ENCODE results near the gene CAPZB.
"Not testable (repeated sequence)": the region's sequence is repeated elsewhere in the genome, so short reads cannot be mapped to it uniquely, and the experiment has no call there.

Gene CAPZB

DNA sequence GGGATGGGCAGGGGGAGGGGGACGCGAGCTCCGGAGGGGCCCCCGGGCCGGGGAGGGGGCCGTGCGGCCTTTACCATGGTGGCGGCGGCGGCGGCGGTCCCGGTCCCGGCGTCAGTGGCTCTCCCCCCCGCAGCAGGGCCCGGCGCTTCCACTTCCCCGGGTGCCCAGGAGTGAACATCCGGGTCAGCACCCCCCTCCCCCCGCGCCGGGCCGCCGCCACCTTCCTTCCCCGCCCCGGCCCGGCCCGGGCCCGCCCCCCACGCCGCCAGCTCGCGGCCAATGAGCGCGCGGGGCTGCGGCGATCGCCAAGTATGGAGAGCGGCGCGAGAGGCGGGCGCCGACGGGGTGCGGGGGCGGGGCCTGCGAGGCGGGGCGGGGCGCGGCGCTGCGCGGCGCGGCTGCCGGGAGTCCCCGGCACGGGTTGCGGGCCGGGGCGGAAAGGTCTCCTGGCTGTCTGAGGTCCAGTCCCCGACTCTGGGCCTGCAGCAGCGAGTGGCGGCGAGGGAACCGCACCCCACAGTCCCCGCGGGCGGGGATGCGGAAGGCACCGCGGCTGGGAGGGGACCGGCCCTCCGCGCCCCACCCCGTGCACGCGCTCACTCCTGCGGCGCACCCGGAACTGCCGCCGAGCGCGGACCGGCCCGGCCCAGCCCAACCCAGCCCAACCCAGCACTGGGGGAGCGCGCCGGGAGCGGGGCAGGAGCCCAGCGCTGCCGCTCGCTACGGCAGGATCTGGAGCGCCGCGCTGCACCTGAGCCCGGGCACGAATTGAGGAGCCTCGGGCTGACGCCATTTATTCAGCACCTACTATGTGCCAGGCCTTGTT, at the start of gene CAPZB:
Gene CAPZB (minus strand): TSS at position 178 of the 826 bp plus-strand sequence. CDS start 101 bp downstream, at position 77.
- peak; percentile 95 for DNase-seq

DNA sequence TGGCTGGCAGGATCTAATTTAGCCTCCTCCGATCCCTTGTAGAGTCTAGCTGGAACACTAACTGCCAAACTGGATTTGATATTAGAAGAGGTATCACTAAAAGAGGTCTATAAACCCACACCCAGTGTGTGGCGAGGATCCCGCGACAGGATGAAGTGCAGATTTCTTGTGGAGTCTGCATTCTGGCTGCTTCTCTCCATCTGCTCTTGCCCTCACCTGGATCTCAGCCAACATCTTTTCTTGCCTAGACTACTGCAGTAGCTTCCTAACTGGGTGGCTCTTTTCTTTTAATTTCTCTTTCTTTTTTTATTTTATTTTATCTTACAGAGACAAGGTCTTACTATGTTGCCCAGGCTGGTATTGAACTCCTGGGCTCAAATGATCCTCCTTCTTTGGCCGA, 48.9 kb upstream of the CAPZB start:
- no peak for DNase-seq

DNA sequence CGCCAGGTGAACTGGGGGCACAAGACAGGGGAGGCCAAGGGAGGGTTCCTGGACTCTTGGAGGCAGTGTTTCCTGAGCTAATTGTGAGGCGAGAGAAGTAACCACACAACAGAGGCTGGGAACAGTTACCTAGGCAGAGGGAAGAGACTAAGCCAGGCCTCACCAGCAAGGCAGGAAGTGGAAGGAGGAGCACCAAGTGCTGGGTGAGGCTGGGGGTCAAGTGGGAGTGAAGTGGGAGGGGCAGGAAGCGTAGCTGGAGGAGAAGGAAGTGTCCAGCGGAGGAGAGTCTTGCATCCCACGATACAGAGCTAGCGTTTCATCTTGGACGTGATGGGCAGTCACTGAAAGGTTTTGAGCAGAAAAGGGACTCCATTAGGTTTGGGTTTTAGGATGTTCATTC, 48.3 kb upstream of the CAPZB start:
- peak; percentile 50 for DNase-seq

DNA sequence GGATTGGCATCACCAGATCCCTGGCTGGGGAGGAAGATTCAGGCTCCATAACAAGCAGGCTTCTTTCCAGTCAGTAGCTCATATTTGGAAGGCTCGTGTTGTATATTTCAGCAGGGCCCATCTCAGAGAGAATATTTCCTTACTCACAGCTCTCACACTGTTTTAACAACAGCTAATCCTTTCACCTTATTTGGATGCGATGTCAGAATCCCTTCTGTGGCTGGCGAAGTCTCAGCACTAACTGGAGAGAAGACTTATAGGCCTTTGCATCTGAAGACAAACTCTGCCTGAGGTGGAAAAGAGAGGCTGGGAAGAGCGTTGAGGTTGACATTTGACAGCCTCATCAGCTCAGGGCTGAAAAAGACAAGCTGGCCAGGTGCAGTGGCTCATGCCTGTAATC, 47.2 kb upstream of the CAPZB start:
- no peak for DNase-seq

DNA sequence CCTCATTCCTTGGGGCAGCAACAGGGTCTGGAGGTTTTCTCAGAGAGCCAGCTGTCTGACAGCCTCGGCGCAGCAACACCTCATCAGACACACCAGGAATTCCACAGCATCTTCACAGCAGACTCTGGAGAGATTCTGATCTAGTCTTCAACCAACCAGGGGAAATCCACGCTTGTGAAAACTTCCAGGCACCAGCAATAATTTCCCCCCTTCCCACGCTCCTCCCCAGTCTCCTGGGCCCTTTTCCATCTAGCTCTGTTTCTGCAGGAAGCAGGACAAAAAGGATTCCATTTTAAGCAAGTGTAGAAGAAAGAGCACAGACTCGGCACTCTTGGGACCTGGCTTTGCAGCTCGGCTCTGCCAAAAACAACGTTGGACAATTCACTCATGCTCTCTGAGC, 44.3 kb upstream of the CAPZB start:
- no peak for DNase-seq

DNA sequence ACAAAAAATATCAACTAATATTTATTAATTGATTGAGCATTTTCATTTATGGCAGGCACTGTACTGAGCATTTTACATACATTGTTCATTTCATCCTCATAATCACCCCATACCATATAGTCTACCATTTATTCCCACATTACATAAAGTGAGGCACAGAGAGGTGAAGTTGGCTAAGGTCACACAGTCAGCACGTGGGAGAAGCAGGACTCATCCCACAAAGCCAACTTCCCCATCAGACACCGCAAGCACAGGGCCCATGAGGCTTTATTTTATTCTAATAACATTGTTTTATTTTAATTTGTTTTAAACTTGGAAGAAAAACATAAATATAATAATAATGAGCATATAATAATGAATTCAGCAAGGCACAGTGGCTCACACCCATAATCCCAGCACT, 43.1 kb upstream of the CAPZB start:
- DNase-seq = peak; percentile 40

DNA sequence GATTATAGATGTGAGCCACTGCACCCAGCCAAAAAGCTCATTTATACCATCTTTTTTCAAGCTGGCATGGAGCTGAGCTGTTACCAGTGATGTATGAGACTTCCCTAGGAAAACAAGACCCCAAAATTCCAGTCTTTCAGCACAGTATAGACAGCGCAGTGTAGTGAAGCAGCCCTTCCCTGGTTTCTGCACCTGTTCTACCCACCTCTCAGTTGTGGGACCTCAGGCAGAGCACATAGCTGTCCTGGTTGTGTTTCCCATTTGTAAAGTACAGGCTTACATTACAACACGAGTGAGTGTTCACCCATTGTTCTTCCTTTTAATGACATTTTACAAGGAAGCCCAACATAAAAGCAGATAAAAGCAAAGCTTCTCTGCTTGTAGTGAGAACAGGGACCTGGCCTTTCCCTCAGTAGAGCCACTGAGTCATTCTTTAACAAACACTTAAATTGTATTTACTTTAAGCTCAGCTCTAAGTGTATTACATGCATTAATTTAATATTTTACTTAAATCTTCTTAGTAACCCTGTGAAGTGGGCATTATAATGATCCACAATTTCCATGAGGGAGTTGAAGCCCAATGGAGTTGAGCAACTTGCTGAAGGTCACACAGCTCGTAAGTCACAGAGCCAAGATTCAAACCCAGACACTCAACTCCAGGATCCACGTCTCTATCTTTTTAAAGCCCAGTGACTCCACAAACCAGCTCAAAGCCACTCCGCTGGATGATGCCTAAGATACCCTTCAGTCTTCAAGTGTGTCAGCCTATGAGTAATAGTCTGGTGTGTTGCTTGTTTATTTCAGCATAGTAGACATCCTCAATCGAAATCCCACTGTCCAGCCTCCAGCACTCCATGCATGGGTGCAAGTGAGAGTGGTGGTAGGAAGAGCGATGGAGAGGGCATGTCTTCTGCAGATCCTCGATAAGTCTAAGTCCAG, 40.5 kb upstream of the CAPZB start:
- DNase-seq = peak; percentile 40

DNA sequence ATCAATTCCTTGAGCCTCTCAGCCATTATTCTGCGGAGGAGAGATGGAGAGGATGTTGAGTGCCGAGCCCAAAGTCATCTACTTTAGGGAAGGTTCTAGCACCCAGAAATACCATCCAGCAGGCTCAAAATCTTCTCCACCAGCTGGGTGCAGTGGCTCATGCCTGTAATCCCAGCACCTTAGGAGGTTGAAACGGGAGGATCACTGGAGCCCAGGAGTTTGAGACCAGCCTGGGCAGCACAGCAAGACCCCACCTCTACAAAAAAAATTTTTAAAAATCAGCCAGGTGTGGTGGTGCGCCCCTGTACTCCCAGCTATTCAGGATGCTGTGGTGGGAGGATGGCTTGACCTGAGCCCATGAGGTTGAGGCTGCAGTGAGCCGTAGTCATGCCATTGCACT, 39.5 kb upstream of the CAPZB start:
- DNase-seq = no peak

DNA sequence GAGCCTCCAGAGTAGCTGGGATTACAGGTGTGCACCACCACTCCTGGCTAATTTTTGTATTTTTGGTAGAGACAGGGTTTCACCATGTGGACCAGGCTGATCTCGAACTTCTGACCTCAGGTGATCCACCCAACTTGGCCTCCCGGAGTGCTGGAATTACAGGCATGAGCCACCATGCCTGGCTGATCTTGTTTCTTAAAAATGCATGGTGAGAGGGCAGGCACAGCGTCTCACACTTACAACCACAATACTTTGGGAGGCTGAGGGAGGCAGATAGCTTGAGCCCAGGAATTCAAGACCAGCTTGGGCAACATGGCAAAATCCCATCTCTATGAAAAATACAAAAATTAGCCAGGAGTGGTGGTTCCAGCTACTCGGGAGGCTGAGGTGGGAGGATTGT, 37.2 kb upstream of the CAPZB start:
- not testable (repeated sequence) for DNase-seq

DNA sequence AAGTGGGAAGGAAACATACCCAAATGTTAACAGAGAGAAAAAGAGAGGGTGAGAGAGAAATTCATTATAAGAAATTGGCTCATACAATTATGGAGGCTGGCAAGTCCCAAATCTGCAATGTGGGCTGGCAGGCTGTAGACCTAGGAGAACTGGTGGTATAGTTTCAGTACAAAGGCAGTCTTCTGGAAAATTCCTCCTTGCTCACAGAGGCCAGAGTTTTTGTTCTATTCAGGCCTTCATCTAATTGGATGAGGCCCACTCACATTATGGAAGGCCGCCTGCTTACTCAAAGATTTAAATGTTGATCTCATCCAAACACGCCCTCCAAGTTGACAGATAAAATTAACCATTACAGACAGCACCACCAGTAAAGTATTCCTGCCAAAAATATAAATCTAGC, 36.1 kb upstream of the CAPZB start:
- no peak for DNase-seq

DNA sequence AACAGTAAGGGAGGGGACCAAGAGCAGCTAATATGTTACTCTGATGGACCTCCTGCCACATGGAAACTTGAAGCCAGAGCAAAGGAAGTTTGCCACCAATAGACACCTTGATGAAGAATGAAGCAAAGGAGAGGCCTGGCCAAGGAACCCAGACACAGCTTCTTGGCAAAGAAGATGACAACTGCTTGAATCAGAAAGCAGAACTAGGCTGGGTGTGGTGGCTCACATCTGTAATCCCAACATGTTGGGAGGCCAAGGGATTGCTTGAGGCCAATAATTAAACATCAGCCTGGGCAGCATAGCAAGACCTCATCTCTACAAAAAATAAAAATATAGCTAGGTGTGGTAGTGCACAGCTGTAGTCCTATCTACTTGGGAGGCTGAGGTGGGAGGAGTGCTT, 31.7 kb upstream of the CAPZB start:
- DNase-seq = peak; percentile 61

DNA sequence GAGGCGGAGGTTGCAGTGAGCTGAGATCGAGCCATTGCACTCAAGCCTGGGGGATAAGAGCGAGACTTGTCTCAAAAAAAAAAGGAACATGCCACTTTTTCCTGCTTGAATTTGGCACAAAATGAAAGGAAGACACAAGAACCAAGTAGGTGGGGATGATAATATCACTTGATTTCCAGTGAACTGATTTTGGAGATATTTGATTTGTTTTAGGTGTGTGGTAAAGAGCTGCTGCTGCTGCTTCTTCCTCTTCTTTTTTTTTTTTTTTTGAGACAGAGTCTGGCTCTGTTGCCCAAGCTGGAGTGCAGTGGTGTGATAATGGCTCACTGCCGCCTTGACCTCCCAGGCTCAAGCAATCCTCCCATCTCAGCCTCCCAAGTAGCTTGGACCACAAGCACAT, 29.9 kb upstream of the CAPZB start:
- no peak for DNase-seq

DNA sequence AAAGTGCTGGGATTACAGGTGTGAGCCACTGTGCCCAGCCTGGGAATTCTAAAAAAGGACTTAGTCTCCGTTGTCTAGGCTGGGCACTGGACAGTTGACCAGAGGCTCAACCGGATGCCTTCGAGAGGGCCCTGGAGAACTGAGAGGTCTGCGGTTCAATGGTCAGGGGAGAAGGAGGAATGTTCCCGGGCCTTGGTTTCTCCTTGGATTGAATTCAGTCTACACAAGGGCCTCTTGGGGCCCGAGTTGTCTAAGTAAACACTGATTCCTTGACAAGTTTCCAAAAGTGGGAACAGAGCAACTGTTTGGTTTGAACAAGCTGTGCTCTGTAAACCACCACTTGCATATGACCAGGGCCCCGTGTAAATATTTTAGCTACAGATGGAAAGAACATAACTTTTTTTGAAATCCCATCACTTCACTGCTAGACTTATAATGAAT, 29.1 kb upstream of the CAPZB start:
- no peak for DNase-seq

DNA sequence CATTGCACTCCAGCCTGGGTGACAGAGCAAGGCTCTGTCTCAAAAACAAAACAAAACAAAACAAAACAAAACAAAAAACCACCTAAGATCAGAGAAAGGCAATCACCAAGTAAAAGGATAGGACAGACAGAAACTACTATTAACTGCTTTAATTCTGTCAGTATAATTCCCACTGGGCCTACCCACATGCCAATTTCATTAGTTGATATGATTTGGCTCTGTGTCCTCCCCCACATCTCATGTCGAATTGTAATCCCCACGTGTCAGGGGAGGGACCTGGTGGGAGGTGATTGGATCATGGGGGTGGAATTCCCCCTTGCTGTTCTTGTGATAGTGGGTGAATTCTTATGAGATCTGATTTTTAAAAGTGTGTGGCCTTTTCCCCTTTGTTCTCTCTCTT, 27.2 kb upstream of the CAPZB start:
- peak; percentile 68 for DNase-seq

DNA sequence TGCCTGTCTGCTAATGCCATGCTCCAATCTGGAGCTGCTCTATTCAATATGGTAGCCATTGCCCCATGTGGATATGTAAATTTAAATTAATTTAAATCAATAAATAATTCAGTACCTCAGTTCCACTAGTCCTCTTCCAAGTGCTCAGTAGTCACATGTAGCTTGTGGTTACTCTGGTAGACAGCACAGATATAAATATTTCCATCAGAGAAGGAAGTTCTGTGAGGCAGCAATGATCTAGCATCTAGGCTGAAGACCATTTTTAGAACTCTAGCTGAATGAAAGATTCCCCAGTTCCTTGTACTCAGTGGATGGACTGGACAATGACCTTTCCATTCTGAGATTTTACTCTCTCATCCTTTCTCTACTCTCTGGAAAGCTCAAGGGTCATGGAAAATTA, 25.8 kb upstream of the CAPZB start:
- peak; percentile 53 for DNase-seq

DNA sequence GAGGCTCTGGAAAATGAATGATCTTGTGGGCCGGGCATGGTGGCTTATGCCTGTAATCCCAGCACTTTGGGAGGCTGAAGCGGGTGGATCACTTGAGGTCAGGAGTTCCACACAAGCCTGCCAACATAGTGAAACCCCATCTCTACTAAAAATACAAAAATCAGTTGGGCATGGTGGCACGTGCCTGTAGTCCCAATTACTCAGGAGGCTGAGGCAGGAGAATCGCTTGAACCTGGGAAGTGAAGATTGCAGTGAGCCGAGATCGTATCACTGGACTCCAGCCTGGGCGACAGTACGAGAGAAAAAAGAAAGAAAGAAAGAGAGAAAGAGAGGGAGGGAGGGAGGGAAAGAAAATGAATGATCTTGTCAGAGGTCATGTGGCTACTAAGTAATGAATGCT, 24.3 kb upstream of the CAPZB start:
- not testable (repeated sequence) for DNase-seq

DNA sequence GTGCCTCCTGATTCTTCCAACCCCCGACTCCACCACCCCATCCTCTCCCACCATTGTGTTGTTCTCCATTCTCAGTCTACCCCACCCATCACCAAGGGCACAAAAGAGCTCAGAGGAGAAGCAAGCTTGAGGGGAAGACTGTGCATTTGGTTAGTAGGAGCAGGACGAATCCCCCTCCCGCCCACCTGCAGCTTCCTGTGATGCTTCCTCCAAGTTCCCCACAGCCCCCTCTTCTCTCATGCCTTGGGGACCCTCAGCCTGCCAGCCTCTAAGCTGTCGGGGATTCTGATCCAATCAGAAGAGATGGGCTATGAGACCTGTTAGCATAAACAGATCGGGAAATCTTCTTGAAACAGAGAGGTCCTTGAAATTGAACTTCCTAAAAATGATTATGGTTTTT, 22.2 kb upstream of the CAPZB start:
- peak; percentile 23 for DNase-seq

DNA sequence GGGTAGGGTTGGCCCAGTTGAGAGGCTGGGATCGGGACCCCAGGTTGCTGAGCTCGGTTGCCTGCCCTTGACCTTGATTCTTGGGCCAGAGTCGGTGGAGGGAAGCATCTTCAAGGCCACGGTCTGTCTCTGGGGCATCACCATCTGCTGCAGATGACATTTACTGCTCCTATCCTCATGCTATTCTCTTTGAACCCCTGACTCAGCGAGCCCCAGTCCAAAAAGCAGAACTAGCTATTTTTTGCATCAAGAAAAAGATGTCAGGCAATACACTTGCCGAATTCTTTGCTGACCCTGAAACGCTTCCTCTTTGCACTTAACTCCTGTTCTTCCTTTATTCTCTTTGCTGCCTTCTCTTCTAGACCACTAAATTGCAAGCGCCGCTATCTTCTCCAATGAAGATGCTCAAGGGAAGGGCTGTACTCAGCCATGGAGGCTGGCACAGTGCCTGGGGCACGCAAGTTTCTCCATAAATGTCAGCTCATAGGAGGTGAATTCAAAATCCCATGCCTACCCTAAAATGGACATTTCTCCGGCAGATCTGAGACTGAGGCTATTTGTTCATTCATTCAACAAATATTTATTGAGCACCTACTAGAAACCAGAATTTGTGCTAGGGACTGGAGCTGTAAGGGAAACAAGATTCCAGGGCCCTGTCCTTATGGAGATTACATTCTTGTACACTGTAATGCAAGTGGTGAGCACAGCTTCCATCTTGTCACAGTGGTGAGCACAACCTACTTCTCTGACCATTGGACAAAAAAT, 20.5 kb upstream of the CAPZB start:
- DNase-seq = peak; percentile 87

DNA sequence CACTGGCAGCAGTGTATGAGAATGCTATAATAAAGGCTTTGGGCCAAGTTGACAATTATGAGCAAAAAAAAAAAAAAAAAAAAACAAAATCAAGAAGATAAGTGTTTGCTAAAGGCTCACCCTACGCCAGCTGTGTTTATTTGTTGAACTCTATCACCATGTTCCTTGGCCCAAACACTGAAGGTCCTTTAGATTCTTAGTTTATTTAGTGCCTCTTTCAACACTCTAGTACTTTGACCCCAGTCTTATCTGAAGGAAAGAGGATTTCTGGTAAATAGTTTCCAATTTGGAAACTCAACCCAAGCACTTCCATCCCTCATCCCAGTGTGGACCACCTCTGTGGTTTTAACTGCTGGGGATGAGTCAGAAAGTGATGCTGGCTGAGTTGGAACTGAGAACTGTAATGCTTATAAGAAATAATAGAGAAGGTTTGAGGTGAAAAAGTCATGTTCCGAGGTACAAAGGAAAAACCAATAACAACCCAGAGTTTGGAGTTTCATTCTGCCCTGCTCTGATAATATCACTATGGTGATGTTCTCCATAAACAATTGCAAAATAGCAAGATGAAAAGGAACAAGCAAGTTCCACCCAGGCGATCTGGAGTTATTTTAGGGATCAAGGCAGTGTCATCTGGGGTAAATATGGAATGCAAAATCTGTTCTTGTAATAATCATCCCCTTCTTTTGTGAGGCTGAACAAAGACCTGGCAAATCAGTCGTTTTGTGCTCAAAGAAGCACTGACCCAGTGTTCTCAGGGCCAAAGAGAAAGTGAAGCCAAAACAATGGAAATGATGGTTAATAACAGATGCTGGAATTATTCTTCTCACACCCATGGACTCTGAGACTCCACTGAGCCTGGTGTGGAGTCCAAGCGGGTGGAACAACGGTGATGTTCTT, 19.7 kb upstream of the CAPZB start:
- peak; percentile 42 for DNase-seq

DNA sequence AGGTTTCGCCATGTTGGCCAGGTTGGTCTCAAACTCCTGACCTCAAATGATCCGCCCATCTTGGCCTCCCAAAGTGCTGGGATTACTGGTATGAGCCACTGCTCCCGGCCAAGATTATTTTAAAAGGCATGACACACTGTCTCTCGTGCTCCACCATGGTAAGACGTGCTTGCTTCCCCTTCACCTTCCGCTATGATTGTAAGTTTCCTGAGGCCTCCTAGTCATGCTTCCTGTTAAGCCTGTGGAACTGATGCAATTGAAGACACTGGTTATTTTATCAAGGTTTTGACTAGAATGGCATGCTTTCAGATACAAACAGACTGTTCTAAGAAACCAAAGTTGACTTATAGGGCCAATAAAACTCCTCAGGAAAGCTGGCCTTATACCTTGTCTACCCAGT, 16.9 kb upstream of the CAPZB start:
- not testable (repeated sequence) for DNase-seq

DNA sequence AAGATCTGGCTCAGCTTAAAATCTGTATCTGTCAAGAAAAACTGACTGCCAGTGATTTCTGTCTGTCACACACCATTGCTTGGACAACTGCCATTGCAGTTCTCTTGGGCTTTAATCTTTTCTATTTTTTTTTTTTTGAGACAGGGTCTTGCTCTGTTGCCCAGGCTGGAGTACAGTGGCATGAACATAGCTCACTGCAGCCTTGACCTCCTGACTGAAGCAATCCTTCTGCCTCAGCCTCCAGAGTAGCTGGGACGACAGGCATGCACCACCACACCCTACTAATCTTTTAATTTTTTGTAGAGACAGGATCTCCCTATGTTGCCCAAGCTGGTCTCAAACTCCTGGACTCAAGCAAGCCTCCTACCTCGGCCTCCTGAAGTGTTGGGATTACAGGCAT, 14.5 kb upstream of the CAPZB start:
- not testable (repeated sequence) for DNase-seq

DNA sequence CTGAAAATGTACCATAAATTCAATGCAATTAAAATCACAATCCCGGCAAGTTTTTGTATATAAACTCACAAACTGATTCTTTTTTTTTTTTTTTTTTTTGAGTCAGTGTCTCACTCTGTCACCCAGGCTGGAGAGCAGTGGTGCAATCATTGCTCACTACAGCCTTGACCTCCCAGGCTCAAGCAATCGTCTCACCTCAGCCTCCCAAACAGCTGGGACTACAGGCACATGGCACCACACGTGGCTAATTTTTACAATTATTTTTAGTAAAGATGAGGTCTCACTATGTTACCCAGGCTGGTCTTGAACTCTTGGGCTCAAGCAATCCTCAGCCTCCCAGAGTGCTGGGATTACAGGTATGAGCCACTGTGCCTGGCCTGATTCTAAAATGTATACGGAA, 12.1 kb upstream of the CAPZB start:
- DNase-seq = not testable (repeated sequence)
